MM.1S (cell line): Measurements from ENCODE around the gene CASP5.

ENCODE experiments used
- DNase-seq: peaks from one replicate; pipeline ENCODE4 v3.0.0-alpha.2; 2015
- H2AFZ ChIP-seq: fragments of 300-600 bp; sonication (generic); 2 replicates; pipeline ENCODE4 v1.6.0; 2016; ENCODE audit warnings: antibody characterized with exemption, low read length
- H3F3A ChIP-seq: fragments of 300-600 bp; sonication (generic); 2 replicates; pipeline ENCODE4 v1.6.1; 2016; ENCODE audit warnings: mild to moderate bottlenecking, antibody characterized with exemption, low read length, moderate library complexity, mixed read lengths; ENCODE audit not compliant: insufficient read depth
- H3K27ac ChIP-seq: fragments of 300-600 bp; sonication (generic); 2 replicates; pipeline ENCODE4 v1.5.1; 2016; ENCODE audit warnings: mild to moderate bottlenecking, low read length
- H3K27me3 ChIP-seq: fragments of 300-600 bp; sonication (generic); replicated peaks from 2 replicates; pipeline ENCODE4 v1.6.0; 2016; ENCODE audit warnings: low read length; ENCODE audit not compliant: insufficient read depth
- H3K36me3 ChIP-seq: fragments of 300-600 bp; sonication (generic); replicated peaks from 2 replicates; pipeline ENCODE4 v1.6.1; 2016; ENCODE audit warnings: mild to moderate bottlenecking, low read length, mixed read lengths; ENCODE audit not compliant: insufficient read depth
- H3K4me1 ChIP-seq: fragments of 300-600 bp; sonication (generic); 2 replicates; pipeline ENCODE4 v1.6.1; 2016; ENCODE audit warnings: low read length, mixed read lengths
- H3K4me2 ChIP-seq: fragments of 300-600 bp; sonication (generic); 2 replicates; pipeline ENCODE4 v1.6.0; 2016; ENCODE audit warnings: low read depth, low read length
- H3K4me3 ChIP-seq: fragments of 300-600 bp; sonication (generic); 2 replicates; pipeline ENCODE4 v1.5.1; 2016; ENCODE audit warnings: low read length, mixed read lengths
- H3K79me2 ChIP-seq: fragments of 300-600 bp; sonication (generic); 2 replicates; pipeline ENCODE4 v1.6.1; 2016; ENCODE audit warnings: mixed run types, low read length, mixed read lengths
- H3K9ac ChIP-seq: fragments of 300-600 bp; sonication (generic); 2 replicates; pipeline ENCODE4 v1.6.1; 2016; ENCODE audit warnings: low read length, mixed read lengths
- H3K9me2 ChIP-seq: fragments of 300-600 bp; sonication (generic); replicated peaks from 2 replicates; pipeline ENCODE4 v1.6.1; 2016; ENCODE audit warnings: mild to moderate bottlenecking, low read length, mixed read lengths; ENCODE audit not compliant: insufficient read depth
- H3K9me3 ChIP-seq: fragments of 300-600 bp; sonication (generic); replicated peaks from 2 replicates; pipeline ENCODE4 v1.6.1; 2016; ENCODE audit warnings: mild to moderate bottlenecking, low read length, mixed read lengths; ENCODE audit not compliant: insufficient read depth
- H4K20me1 ChIP-seq: fragments of 300-600 bp; sonication (generic); 2 replicates; pipeline ENCODE4 v1.6.1; 2016; ENCODE audit warnings: mild to moderate bottlenecking, low read length, moderate library complexity, mixed read lengths; ENCODE audit not compliant: insufficient read depth
- EZH2 ChIP-seq: fragments of 300-600 bp; sonication (generic); optimal IDR thresholded peaks from 2 replicates; pipeline ENCODE3; 2017; ENCODE audit warnings: low read depth, mild to moderate bottlenecking, antibody characterized with exemption, low read length, mixed read lengths
- EZH2phosphoT487 ChIP-seq: fragments of 300-600 bp; sonication (generic); IDR thresholded peaks from 2 replicates; pipeline ENCODE4 v1.6.1; 2018; ENCODE audit warnings: antibody characterized with exemption, low read length
- TF ChIP-seq, protein P1 (sequence below): fragments of 300-600 bp; sonication (generic); IDR thresholded peaks from 2 replicates; pipeline ENCODE4 v1.5.1; 2016; ENCODE audit warnings: antibody characterized with exemption, low read length, mixed read lengths

CASP5 gene

DNA sequence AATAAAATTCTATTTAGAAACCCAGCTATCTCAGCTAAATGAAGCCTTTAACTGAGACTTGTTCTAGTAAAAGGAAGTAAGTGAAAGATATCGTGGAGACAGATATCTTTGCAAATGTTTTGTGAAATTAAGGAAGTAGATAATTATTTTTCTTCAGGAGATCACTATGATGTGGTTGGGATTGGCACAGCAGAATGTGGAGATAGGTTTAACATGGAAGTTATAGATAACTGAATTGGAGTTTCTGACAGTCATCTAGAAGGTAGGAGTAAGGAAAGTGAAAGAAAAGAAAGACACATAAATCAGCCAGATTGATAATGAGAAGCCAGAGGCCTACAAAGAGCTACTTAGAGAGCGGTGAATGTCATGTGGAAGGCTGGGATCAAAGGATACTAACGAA, 4.7 kb upstream of the CASP5 start:
- DNase-seq, result no peak
- Histone ChIP-seq H3K9me3 (no peaks in the 10 kb centered on the region), H3F3A (no peaks in the 10 kb centered on the region), H3K9me2 (no peaks in the 10 kb centered on the region), H3K4me3 (no peak overlapping the region), H3K4me2 (no peak overlapping the region), H2AFZ (no peak overlapping the region), H3K27me3 (no peaks in the 10 kb centered on the region), H3K4me1 (no peaks in the 10 kb centered on the region), H4K20me1 (no peaks in the 10 kb centered on the region), H3K9ac (no peak overlapping the region), H3K36me3 (peaks cover 14% of the 10 kb centered on the region), H3K27ac (no peak overlapping the region), H3K79me2 (no peaks in the 10 kb centered on the region)
- no peak for TF ChIP-seq EZH2
- TF ChIP-seq, protein P1, sequence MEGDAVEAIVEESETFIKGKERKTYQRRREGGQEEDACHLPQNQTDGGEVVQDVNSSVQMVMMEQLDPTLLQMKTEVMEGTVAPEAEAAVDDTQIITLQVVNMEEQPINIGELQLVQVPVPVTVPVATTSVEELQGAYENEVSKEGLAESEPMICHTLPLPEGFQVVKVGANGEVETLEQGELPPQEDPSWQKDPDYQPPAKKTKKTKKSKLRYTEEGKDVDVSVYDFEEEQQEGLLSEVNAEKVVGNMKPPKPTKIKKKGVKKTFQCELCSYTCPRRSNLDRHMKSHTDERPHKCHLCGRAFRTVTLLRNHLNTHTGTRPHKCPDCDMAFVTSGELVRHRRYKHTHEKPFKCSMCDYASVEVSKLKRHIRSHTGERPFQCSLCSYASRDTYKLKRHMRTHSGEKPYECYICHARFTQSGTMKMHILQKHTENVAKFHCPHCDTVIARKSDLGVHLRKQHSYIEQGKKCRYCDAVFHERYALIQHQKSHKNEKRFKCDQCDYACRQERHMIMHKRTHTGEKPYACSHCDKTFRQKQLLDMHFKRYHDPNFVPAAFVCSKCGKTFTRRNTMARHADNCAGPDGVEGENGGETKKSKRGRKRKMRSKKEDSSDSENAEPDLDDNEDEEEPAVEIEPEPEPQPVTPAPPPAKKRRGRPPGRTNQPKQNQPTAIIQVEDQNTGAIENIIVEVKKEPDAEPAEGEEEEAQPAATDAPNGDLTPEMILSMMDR, result no peak

DNA sequence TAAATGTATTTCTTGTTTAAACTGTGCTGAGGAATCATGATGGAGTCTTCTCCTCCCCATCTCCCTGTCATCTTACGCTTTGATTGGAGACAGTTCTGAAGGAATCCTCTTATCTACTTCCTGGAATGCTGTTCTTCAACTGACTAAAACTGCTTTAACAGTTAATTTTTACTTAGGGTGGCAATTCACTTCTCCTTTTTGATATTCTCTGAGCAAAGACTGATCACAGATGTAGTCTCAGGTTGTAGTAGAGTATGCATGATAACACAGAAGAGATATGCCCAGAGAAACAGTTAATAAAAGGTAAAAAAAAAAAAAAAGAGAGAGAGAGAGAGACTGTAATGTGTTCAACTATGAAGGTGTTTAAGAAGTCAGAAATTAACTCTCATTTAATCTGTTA, 1.4 kb upstream of the CASP5 start:
- Histone ChIP-seq H3K27me3 (no peaks in the 10 kb centered on the region), H3K4me3 (no peak overlapping the region)
- no peak for DNase-seq

DNA sequence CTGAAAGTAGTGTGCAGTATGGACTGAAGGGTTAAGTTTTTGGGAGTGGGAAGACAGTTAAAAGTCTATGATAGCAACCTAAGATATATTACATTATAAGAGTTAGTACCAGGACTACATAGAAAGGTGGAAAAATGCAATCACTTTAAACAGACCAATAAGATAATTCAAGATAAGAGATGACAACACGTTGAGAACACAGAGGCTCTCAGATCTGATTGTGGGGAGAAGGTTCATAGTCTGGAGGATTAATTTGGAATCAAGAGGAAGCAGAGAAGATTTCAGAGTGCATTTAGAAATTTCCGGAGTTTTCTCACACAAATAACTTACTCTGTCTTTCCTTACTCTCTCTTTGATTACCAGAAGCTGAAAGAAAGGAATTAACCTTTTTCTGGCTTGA, 441 bp downstream of the CASP5 start:
- no peaks in the 10 kb centered on the region for H3K9me2 ChIP-seq

More for the DNA sequence above, 1.4 kb upstream of the CASP5 start:
- peaks cover 10% of the 10 kb centered on the region; the same call in 1 of the 2 replicates for H3K36me3 ChIP-seq
- H3K9ac ChIP-seq, result no peak overlapping the region
- H3K27ac ChIP-seq, result no peak overlapping the region
- no peaks in the 10 kb centered on the region for H3F3A ChIP-seq
- TF ChIP-seq EZH2 (no peak), EZH2phosphoT487 (no peak)
- TF ChIP-seq, protein P1, result no peak
- H3K4me1 ChIP-seq, result no peaks in the 10 kb centered on the region
- H3K79me2 ChIP-seq, result no peaks in the 10 kb centered on the region
- no peak overlapping the region for H2AFZ ChIP-seq
- H4K20me1 ChIP-seq, result no peaks in the 10 kb centered on the region
- H3K9me3 ChIP-seq, result no peaks in the 10 kb centered on the region
- no peak overlapping the region for H3K4me2 ChIP-seq
- no peaks in the 10 kb centered on the region for H3K9me2 ChIP-seq

DNA sequence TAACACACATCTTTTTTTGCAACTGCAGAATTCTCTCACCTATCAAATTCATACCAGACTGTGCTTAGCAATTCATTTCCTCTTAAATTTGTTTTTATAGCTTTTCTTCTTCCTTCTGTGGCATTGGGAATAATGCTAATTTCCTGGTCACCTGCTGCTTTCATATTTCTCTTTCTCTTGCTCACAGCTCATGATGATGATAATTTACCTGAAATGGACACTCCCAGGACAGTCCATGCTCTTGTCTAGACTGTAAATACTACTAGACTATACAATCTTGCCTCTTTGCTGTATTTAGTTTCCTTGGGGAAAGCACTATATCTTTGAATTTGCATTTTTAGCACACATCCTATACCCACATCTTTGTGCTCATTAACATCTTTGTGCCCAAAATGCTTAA, 15.5 kb downstream of the CASP5 start:
- Histone ChIP-seq H3K4me3 (no peak overlapping the region), H3K27ac (no peak overlapping the region), H3K79me2 (no peaks in the 10 kb centered on the region), H3K9me3 (no peaks in the 10 kb centered on the region), H3K4me2 (no peak overlapping the region; the same call in 1 of the 2 replicates), H3K4me1 (peaks cover 6% of the 10 kb centered on the region; the same call in 1 of the 2 replicates), H2AFZ (no peak overlapping the region), H4K20me1 (no peaks in the 10 kb centered on the region), H3F3A (no peaks in the 10 kb centered on the region), H3K9ac (no peak overlapping the region), H3K36me3 (no peaks in the 10 kb centered on the region), H3K27me3 (no peaks in the 10 kb centered on the region), H3K9me2 (0 out of 2 replicates have a peak, but pooled peaks cover 1% of the 10 kb centered on the region)
- DNase-seq, result no peak
- TF ChIP-seq, protein P1, result no peak
- TF ChIP-seq EZH2, result no peak
- TF ChIP-seq EZH2phosphoT487, result no peak

More for the DNA sequence above, 441 bp downstream of the CASP5 start:
- Histone ChIP-seq H3K27me3 (no peaks in the 10 kb centered on the region), H3K4me1 (no peaks in the 10 kb centered on the region), H3K4me2 (no peak overlapping the region), H3K27ac (no peak overlapping the region), H3F3A (no peaks in the 10 kb centered on the region), H3K4me3 (no peak overlapping the region), H4K20me1 (no peaks in the 10 kb centered on the region), H3K36me3 (0 out of 2 replicates have a peak, but pooled peaks cover 2% of the 10 kb centered on the region), H3K79me2 (no peaks in the 10 kb centered on the region), H3K9ac (no peak overlapping the region), H2AFZ (no peak overlapping the region), H3K9me3 (no peaks in the 10 kb centered on the region)
- no peak for TF ChIP-seq EZH2
- no peak for DNase-seq
